Hepatocyte (in vitro differentiated cells): ENCODE measurements around the gene CCL17.

Source experiments
- EZH2 ChIP-seq: fragments of 200-600 bp; sonication (generic); IDR thresholded peaks from 2 replicates; pipeline ENCODE4 v1.6.1; 2016; ENCODE audit warnings: antibody characterized with exemption, mild to moderate bottlenecking, borderline replicate concordance
- EZH2phosphoT487 ChIP-seq: fragments of 200-600 bp; sonication (generic); IDR thresholded peaks from one replicate; pipeline ENCODE4 v1.6.1; 2018; ENCODE audit warnings: antibody characterized with exemption, mild to moderate bottlenecking, low read depth, moderate library complexity; ENCODE audit not compliant: unreplicated experiment, severe bottlenecking
- TF ChIP-seq, protein P1 (sequence below): fragments of 200-600 bp; sonication (generic); IDR thresholded peaks from 2 replicates; pipeline ENCODE4 v1.5.1; 2016; ENCODE audit warnings: antibody characterized with exemption, mild to moderate bottlenecking; ENCODE audit not compliant: poor library complexity

DNA sequence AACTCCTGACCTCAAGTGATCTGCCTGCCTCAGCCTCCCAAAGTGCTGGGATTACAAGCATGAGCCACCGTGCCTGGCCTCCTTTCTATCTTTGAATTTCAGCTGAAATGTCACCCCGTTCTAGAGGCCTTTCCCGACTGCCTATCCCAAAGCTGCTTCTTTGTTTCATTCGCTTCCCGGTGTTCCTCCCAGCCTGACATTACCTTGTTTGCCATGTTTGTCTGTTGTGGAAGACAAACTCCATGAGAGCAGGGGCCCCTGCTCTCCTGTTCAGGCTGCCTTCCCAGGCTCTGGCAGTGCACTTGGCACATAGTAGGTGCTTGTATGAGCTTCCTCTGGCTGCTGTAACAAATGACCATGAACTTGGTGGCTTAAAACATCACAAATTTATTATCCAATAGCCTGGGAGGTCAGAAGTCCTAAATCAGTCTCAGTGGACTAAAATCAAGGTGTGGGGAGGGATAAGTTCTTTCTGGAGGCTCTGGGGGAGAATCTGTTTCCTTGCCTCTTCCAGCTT, 48.6 kb upstream of the CCL17 start:
- TF ChIP-seq, protein P1, sequence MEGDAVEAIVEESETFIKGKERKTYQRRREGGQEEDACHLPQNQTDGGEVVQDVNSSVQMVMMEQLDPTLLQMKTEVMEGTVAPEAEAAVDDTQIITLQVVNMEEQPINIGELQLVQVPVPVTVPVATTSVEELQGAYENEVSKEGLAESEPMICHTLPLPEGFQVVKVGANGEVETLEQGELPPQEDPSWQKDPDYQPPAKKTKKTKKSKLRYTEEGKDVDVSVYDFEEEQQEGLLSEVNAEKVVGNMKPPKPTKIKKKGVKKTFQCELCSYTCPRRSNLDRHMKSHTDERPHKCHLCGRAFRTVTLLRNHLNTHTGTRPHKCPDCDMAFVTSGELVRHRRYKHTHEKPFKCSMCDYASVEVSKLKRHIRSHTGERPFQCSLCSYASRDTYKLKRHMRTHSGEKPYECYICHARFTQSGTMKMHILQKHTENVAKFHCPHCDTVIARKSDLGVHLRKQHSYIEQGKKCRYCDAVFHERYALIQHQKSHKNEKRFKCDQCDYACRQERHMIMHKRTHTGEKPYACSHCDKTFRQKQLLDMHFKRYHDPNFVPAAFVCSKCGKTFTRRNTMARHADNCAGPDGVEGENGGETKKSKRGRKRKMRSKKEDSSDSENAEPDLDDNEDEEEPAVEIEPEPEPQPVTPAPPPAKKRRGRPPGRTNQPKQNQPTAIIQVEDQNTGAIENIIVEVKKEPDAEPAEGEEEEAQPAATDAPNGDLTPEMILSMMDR: no peak
- TF ChIP-seq EZH2phosphoT487 (no peak), EZH2 (no peak)
